Measurements from ENCODE around the gene MFSD2A. TPM values are rescaled to one million over a fixed set of nuclear protein-coding genes. Genes with fewer than 3 reads are reported as not detected.
"Not testable (repeated sequence)": the region's sequence is repeated elsewhere in the genome, so short reads cannot be mapped to it uniquely, and the experiment has no call there.

The MFSD2A gene
- polyA plus RNA-seq, 1 donor = 1.2 TPM

DNA sequence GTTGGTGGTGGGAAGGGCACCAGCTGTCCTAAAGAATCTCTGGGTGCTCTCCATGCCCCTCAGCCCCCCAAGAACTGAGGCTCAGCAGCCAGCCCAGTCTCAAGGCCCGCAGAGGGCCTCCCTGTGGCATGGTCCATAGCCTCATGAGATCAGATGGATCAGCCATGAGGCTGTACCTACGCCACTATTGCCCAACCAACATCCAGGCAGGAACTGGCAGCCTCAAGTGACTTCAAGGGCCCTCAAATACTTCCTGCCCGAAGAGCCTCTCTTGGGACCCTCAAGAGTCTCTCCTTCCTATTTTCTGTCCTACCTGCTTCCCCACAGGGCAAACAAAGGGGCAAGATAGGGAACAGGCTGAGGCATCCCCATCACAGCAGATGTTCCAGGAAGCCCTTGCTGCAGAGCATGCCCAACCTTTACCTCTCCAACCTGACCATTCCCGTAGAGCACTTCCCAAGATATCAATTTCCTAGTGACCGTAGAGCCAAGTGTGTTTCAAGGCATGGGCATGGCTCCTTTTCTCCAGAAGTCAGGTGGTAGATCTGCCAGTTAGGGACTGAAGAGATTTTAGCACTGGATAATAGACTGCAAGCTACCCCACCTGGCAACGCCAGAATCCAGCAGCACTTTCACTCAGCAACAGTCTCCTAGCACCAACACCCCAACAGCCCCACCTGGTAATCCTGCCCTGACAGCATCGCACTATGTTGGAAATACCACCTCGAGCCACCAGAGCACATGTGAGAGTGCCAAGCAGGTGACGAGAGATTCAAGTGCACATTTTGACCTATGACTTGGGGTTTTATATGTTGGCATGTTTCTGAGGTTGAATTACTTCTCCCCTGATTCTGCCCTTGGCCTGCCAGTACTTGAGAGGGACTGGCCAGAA lies 13.7 kb upstream of the MFSD2A start:
- no peak for DNase-seq

DNA sequence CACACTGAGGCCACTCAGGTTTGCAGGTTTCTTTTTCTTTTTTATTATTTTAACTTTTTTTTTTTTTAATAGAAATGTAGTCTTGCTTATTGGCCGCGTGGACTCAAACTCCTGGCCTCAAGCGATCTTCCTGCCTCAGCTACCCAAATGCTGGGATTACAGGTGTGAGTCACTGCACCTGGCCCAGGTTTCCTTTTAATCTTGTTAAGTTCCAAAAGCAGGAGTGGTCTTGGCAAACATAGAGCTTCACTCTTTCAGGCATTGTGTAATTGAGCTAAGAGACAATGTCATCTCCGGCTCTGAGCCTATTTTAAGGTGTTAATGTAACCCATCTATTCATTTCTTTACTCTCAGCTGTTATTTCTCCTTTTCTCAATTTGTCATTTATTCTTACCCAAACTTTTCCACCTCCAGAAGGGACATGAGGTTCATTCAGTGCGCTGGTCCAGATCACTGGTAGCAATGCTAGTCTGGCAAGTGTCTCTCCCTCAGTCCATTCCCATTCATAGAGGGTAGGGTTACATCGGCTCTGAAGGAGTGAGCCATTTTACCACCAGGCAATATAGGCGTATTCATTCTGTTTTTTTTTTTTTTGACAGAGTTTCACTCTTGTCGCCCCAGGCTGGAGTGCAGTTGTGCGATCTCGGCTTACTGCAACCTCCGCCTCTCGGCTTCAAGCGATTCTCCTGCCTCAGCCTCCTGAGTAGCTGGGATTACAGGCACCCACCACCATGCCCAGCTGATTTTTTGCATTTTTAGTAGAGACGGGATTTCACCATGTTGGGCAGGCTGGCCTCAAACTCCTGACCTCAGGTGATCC lies 11.3 kb upstream of the MFSD2A start:
- DNase-seq = no peak

DNA sequence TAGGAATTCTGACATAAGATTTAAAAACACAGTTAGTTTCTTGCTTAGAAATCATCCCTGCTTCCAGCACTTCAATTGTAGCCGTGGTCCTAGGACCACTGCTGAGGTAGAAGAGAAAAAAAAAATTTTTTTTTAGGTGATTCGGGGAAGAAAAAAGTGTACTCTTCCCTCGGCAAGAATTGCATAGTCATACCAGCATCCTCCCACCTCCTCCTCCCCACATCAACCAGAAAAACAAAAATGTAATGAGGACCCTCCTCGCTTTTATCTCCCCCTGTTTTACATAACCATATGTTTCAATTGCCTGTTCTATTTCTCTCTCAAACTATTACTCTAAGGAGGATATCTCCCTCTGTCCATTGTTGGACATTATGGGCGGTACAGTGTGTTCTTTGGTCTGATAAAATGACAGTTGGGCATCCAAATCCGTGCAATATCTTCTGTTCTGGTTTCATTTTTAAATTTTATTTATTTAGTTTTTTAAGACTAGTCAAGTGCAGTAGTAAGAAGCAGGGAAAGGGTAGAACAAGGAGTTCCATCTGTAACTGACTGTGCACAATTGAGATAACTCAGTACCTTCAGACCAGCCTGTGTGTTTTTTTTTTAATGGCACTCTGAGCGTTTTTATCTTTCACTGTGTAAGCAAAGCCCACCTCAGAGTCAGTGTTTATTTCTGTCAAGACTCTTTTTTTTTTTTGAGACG lies 10.4 kb upstream of the MFSD2A start:
- no peak for DNase-seq

DNA sequence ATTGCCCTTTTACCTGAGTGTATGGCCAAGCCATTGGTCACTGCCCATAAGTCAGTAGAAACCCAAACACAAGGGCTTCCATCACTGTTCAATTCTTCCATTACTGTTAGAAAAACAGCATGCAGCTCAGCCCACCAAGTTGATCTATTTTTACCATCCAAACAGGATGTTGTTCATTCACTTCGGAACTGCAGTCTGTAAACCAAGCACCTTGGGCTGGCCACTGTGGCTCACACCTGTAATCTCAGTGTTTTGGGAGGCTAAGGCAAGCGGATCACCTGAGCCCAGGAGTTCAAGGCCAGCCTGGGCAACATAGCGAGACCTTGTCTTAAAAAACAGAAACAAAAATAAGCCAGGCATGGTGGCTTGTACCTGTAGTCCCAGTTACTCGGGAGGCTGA lies 8.7 kb upstream of the MFSD2A start:
- no peak for DNase-seq

DNA sequence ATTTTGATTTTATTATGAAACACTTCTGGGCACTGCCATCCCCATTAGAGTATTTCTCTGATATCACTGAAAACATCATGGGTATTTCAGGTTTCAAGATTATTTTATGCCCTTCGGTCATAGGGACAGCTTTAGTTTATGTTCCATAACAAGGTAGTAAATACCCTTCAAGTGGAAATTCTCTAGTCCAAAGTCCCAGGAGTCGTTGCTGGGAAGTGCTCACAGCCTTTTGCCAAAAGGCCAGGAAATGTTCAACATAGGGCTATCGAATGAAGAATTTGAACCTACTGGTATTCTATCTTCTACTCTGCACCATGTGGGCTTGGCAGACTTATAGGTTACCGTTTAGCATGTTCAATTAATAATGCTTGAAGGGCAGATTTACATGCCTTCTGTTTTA lies 7.7 kb upstream of the MFSD2A start:
- no peak for DNase-seq

DNA sequence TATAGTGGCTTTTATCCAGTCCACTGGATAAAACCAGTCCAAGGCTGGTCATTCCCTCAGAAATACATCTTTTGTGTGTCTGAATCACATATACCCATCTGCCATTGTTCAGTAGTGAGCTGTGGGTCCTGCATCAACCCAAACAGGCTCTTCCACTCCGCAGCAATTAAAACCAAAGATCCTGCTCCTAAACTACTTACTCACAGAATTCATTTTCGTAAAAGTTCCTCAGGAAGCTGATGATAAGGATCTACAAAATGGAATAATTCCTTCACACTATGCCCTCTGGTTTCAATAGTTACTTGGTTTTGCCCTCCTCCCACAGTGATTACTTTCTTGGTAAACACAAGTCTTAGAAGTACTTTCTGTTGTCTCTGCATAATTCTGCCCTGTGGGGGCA lies 5.1 kb upstream of the MFSD2A start:
- no peak for DNase-seq

DNA sequence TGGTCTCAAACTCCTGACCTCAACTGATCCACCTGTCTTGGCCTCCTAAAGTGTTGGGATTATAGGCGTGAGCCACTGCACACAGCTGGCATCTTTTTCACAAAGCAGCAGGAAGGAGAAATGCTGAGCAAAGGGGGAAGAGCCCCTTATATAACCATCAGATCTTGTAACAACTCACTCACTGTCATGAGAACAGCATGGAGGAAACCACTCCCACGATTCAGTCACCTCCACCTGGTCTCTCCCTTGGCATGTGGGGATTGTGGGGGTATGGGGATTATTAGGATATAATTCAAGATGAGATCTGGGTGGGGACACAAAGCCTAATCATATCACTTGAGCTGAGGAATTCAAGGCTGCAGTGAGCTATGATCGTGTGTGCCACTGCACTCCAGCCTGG lies 3.0 kb upstream of the MFSD2A start:
- DNase-seq = no peak

DNA sequence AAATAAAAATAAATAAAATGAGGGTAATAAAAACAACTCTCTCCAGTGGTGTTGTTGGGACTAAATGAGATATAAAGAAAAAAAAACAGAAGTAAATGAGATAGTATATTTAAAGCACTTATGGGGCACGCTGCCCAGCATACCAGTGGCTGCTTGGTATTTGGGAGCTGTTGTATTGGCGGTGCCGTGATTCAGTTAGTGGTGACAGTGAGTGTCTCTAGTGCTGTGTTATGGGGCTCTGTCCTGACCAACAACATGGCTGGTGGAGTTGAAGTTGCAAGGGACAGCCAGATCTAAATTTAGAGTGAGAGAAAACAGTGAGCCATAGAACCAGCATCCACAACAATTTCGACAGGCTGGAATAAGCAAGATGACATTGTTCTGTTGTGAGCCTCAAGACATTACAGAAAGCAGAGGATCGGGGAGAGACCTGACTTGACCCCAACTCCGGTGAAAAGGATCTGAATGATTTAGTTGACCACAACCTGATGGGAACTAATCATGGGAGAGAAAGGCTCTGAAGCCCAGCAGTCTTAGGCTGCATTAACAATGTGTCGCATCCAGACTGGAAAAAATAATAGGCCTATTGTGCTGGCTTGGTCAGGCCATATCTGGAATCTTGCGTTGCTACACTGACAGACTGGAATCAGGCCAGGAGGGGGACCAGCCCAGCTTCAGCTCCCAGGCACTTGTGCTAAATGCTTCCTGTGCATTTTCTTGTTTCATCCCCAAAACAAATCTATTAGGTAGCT lies 2.4 kb upstream of the MFSD2A start:
- no peak for DNase-seq

DNA sequence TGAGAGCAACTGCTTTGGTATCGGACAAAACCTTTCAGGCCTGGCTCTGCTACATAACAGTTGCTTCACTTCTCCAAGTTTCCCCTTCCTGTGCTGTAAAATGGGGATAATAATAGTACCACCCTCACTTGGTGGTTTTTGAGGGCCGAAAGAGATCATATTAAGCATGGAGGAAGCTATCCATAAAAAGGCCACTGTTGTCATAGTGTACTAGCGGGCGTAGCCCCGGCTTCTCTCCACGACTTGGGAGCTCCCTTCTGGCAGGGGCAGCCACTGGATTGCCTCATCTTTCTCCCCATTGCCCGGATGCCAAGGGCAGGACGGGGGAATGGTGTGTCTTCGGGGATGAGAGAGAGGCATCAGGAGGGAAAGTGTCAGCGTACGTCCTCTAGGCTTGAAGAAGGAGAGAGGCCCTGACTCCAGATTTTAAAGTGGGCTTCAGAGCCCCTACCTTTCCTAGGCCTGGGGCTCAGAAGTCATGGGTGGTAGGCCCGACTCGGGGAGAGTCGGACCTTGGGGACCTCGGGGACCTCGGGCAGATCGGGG lies 548 bp upstream of the MFSD2A start:
- DNase-seq = no peak

DNA sequence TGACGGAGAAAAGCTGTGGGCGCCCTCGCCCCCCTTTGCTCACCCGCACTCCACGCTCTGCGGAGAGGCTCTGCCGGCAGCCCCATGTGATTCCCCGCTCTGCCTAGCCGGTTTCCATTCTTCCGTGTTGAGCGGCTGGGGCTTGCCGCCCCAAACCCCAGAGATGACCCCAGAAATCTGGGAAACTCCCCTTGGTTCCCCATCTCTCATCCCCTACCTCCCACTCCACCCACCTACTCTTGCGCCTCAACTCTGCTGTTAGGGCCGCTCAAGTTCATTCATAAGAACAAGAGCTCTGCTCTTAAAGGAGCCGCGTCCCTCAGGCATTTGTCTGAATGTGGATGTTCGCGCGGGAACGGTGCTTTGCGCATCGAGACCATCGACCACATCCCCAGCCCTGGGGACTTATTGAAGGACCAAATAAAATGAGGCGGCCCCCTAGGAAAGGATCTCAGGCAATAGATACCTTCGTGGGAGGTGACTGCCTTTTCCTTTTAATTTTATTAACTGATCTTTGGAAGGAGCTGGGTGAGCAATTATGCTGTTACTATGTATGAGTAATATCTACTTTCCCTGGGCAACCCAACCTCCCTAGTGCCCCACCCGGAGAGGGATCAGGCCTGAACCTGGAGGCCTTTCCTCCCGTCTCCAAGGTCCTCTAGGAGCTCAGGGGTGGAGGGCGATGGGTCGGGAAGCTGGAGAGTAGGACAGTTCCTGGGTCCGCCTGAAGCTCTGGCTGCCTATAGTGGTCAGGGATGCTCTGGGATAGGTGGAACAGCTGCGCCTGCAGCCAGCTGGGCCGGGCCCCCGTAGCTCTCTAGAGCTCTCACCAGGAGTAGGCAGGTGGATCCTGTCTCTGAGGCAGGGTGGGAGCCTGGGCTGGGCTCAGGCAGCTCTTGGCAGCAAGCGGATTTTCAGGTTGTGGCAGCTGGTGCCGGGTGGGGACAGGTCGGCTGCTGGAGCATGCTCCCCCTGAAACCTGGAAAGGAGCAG lies 898 bp downstream of the MFSD2A start:
- no peak for DNase-seq

DNA sequence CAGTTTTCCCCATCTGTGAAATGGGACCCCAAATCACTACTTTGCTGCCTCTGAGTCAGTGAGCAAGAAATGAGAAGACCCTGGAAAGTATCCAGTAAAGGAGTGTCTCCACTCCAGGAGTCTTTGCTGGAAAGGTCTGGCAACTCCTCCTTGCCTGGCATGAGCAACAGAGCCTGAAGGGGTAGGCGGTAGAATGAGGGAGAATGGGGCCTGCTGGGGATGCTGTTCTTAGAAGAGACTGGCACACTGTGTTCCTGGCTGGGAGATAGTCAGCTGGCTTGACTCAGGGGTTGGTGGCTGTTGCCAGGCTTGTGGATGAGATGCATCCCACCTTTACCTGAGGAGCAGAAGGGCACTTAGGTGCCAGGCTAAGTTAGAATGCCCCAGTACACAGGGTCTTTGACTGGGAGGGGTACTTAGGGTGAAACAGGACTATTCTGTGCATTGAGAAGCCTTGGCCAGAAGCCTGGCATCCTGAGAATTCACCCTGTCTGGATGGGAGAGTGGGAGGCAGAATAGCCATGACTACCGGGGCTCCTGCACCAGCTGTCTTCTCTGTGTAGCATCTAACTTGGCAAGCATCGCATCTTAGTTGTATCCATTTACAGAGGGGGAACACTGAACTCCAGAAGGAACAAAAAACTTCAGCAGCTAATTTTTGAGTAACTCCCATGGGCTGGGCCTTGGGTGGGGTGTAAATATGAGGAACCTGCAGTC lies 2.5 kb downstream of the MFSD2A start:
- no peak for DNase-seq

DNA sequence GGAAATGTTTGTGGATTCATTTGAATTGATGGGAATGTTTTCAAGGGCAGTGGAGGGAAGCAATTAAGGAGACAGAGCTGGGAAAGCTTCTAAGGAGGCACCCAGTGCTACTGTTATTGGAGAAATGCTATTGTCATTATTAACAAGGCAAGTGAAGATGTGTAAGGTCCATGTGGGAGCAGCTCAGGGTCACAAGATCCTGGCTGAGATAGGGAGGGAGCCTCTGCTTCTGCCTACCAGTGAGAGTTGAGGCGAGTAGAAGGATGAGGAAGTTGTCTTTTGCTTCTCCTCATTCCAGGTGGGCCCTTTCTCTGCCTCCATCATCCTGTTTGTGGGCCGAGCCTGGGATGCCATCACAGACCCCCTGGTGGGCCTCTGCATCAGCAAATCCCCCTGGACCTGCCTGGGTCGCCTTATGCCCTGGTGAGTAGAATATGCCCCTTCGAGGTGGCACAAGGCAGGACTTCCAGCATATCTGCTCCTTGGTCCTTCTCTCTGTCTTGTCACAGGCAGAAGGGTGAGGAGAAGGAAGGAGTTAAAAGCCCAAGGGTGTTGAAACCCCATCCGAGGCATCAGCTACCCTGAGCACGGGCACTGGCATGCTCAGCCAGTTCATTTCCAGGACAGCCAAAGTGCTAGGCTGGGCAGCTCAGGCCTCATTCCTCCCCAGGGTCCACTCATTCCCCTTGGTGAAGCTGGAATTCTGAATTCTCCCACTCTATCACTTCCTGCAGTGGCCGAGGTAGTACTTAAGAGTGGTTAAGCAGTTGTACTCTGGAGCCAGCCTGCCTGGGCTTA lies 3.7 kb downstream of the MFSD2A start:
- DNase-seq = no peak

DNA sequence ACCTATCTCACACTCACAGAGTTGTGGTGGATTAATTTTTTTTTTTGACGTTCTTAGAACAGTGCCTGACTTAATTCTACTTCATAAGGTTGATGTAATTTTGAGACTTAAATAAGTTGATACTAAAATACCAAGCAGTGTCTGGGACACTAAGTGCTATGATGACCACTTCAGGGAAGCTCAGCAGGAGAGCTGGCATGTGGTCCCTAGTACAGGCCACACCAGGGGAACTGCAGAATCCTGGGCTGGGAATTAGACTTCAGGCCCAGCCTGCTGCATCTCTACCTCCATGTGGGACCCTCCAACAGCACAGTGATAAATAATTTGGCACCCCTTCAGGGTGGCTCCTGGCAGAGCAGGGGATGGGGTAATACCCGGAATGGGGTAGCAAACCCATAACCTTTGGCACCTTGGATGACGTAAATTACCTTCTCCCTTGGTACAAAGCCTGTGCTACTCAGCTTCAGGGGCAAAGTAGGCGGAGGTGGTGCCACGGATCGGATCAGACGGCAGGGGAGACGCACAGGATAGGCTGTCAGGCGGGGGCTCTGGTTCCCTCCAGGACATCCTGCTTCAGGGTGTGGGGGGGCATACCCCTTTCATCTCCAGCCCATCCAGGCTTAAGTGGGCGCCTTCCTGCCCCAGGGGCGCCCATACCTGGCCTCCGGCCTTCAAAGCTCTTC lies 4.8 kb downstream of the MFSD2A start:
- no peak for DNase-seq

DNA sequence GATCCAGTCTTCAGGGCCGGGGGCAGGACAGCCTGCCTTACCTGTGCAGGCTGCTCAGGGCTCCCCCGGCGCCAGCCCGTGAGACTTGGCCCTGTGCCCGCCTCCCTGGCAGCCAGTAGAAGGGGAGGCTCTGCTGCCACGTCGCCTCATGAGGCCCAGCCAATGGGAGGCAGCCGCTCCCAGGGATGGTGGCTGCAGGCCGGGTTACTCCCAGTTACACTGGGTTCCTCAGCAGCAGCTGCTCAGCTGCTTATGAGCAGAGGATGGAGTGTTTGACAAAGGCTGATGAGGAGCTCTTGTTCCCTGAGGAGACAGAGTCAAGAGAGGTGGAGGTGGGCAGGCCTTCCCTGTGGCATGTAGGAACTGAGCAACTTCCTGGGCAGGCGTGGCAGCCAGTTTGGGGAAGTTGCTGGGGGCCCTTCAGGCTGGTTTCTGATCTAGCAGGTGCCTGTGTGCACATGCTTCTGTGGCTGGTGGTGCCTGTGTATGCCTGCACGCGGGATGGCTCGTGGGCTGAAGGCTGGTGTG lies 5.5 kb downstream of the MFSD2A start:
- no peak for DNase-seq

DNA sequence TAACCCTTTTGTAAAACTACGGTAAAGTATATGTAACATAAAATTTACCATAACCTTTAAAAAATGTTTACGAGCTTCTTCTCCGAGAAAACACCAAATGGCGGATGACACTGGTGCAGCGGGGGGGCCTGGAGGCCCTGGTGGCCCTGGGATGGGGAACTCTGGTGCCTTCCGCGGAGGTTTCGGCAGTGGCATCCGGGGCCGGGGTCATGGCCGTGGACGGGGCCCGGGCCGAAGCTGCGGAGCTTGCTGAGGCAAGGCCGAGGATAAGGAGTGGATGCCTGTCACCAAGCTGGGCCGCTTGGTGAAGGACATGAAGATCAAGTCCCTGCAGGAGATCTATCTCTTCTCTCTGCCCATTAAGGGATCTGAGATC lies 7.5 kb downstream of the MFSD2A start:
- no peak for DNase-seq

DNA sequence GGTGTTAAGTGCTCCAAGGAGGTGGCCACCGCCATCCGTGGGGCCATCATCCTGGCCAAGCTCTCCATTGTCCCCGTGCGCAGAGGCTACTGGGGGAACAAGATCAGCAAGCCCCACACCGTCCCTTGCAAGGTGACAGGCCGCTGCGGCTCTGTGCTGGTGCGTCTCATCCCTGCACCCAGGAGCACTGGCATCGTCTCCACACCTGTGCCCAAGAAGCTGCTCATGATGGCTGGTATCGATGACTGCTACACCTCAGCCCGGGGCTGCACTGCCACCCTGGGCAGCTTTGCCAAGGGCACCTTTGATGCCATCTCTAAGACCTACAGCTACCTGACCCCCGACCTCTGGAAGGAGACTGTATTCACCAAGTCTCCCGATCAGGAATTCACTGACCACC lies 8.0 kb downstream of the MFSD2A start:
- not testable (repeated sequence) for DNase-seq

DNA sequence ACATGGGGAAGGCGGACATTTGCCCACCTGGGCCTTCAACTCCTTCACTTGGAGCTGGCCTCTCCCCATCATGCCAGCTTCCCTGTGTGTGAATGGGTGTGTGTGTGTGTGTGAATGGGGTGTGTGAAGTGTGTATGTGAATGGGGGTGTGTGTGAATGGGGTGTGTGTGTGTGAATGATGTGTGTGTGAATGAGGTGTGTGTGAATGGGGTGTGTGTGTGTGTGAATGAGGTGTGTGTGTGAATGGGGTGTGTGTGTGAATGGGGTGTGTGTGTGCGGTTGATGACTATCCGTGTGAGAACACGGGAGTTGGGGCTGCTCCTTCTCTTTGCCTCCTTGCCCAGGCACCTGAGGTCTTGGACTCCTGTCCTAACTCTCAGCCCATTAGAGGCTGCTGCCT lies 9.6 kb downstream of the MFSD2A start:
- DNase-seq = no peak

DNA sequence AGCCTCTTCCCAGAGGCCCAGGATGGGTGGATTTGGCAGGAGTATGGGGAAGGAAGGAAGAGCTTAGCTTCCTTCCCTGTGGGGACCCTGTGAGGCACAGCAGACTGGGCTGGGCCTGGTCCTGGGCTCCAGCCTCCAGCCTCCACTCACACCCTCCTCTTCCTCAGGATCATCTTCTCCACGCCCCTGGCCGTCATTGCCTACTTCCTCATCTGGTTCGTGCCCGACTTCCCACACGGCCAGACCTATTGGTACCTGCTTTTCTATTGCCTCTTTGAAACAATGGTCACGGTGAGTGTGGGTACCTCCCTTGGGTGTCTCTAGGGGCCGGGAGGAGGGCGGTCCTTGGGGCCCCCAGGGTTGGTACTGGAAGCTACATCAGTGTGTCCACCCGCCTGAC lies 10.1 kb downstream of the MFSD2A start:
- no peak for DNase-seq

DNA sequence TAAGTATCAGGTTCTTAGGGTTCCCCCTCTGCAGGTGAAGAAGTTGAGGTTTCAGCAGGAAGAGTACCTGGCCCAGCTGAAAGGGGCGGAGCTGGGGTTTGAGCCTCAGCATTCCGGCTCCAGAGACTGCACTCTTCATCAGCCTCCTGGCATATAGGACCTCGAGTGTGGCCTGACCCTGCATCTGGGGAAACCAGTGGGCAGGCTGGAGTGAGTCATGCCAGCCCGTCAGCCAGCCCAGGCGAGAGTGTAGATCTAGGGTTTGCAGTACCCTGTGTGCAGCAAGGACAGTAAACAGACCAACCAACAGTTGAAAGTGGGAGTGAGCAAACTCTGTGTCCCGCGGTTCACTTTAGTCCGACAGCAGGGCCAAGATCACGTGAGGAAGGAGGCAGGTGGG lies 14.1 kb downstream of the MFSD2A start:
- no peak for DNase-seq
